ENCODE data around the gene FAM25A. TPM values are rescaled to one million over a fixed set of nuclear protein-coding genes. Genes with fewer than 3 reads are reported as not detected.

The FAM25A gene
- total RNA-seq, 4 donors from 2014 or later = not detected

GRCh38 chr10:87045434-87045938 is 25.4 kb downstream of the FAM25A start:
- 97 to 99% methylated on average over 6 of the region's 6 CpGs for WGBS, 2 donors
- peaks cover 19 to 26% of the 10 kb centered on the region in 2 donors for H3K36me3 ChIP-seq
- intact Hi-C loops (cut with DNase I) = no loop called here
- no peak for DNase-seq
- no peaks in the 10 kb centered on the region for H3K27me3 ChIP-seq
- TF ChIP-seq POLR2A (IDR thresholded peaks at IDR 0.05) (no peak), CTCF (IDR thresholded peaks at IDR 0.05) (no peak)
- H3K4me1 ChIP-seq = no peaks in the 10 kb centered on the region
- H3K4me3 ChIP-seq (replicated peaks in 1 of 3) = no peak overlapping the region
- H3K27ac ChIP-seq = no peak overlapping the region
- H3K9me3 ChIP-seq = no peaks in the 10 kb centered on the region

GRCh38 chr10:87053111-87053510 is 33.0 kb downstream of the FAM25A start:
- no peak overlapping the region for H3K4me3 ChIP-seq (replicated peaks in 1 of 3)
- H3K9me3 ChIP-seq = no peaks in the 10 kb centered on the region
- intact Hi-C loops (cut with DNase I) = no loop called here
- H3K27me3 ChIP-seq = no peaks in the 10 kb centered on the region
- 61 to 89% methylated on average over 3 of the region's 3 CpGs for WGBS, 2 donors
- TF ChIP-seq CTCF (IDR thresholded peaks at IDR 0.05) (no peak), POLR2A (IDR thresholded peaks at IDR 0.05) (no peak)
- peaks cover 51 to 60% of the 10 kb centered on the region in 2 donors for H3K36me3 ChIP-seq
- no peaks in the 10 kb centered on the region for H3K4me1 ChIP-seq
- no peak overlapping the region for H3K27ac ChIP-seq
- no peak for DNase-seq

- DNase-seq = no peak
- intact Hi-C loops (cut with DNase I) = no loop called here
- 95% methylated on average over 7 of the region's 7 CpGs for WGBS, 2 donors
- peaks cover 56 to 60% of the 10 kb centered on the region in 2 donors for H3K36me3 ChIP-seq
- H3K27me3 ChIP-seq = no peaks in the 10 kb centered on the region
- no peaks in the 10 kb centered on the region for H3K4me1 ChIP-seq
- TF ChIP-seq CTCF (IDR thresholded peaks at IDR 0.05) (no peak), POLR2A (IDR thresholded peaks at IDR 0.05) (no peak)
- H3K27ac ChIP-seq = no peak overlapping the region
- H3K4me3 ChIP-seq (replicated peaks in 1 of 3) = no peak overlapping the region
- H3K9me3 ChIP-seq = no peaks in the 10 kb centered on the region
Observed at GRCh38 chr10:87053577-87054181, 33.6 kb downstream of the FAM25A start.

GRCh38 chr10:87054373-87055295 is 34.5 kb downstream of the FAM25A start:
- H3K4me3 ChIP-seq (replicated peaks in 1 of 3) = no peak overlapping the region
- no peaks in the 10 kb centered on the region for H3K9me3 ChIP-seq

More at GRCh38 chr10:87054373-87055295, 34.5 kb downstream of the FAM25A start:
- DNase-seq = no peak
- Histone ChIP-seq H3K27me3 (no peaks in the 10 kb centered on the region), H3K4me1 (no peaks in the 10 kb centered on the region), H3K36me3 (peaks cover 55 to 60% of the 10 kb centered on the region in 2 donors), H3K27ac (no peak overlapping the region)
- 78 to 85% methylated on average over 7 of the region's 7 CpGs for WGBS, 2 donors
- no peak for TF ChIP-seq POLR2A (IDR thresholded peaks at IDR 0.05)
- no peak for TF ChIP-seq CTCF (IDR thresholded peaks at IDR 0.05)
- intact Hi-C loops (cut with DNase I) = no loop called here
